ENCODE results near the gene BATF3.

- TF ChIP-seq EZH2phosphoT487 (IDR thresholded peaks at IDR 0.05; ENCODE audit: insufficient read depth, low read depth) (no peak), EZH2 (IDR thresholded peaks at IDR 0.05; ENCODE audit: insufficient read depth, poor library complexity, severe bottlenecking) (no peak)
Observed at GRCh38 chr1:212721388-212722247, 22.0 kb upstream of the BATF3 start.
